Measurements from ENCODE around the gene SDHB. TPM values are rescaled to one million over a fixed set of nuclear protein-coding genes. Genes with fewer than 3 reads are reported as not detected.

SDHB gene
- total and polyA plus RNA-seq, 10 donors: 49.1 to 132 (median 83.7) TPM

DNA sequence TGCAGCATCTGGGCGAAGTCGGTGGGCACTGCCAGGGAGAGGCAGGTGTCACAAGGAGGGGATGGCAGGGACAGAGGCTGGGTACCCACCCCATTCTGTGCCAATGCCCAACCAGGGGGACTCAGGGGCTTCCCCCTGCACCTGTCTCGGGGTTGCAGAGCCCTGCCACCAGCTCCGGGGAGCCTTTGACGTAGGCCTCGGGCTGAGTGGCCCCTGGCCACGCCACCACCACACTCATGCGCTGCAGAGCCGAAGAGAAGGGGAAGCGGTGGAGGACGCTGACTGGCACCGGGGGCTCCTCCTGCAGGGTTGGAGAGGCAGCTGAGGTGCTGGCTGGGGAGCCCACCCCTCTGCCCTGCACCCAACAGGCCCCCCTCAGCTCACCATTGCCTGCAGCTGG lies 61.7 kb downstream of the SDHB start:
- no peak overlapping the region for H3K27ac ChIP-seq
- no peak for DNase-seq
- intact Hi-C loops (cut with DNase I; ENCODE audit: low total_unique reads): no loop called here
- H3K9me3 ChIP-seq: no peaks in the 10 kb centered on the region
- peaks cover 0 to 100% (median 87%) of the 10 kb centered on the region in 6 donors for H3K36me3 ChIP-seq
- no peaks in the 10 kb centered on the region for H3K4me1 ChIP-seq
- H3K27me3 ChIP-seq (replicated peaks in 1 of 7): no peaks in the 10 kb centered on the region
- WGBS, 5 donors: 90 to 98% (median 91%) methylated on average over 9 to 12 of the region's 12 CpGs
- H3K4me3 ChIP-seq: no peak overlapping the region
- TF ChIP-seq POLR2AphosphoS5 (IDR thresholded peaks at IDR 0.05): peak in 1 of 3 donors; percentile 18
- TF ChIP-seq POLR2A (IDR thresholded peaks at IDR 0.05): no peak
- TF ChIP-seq, protein P1, sequence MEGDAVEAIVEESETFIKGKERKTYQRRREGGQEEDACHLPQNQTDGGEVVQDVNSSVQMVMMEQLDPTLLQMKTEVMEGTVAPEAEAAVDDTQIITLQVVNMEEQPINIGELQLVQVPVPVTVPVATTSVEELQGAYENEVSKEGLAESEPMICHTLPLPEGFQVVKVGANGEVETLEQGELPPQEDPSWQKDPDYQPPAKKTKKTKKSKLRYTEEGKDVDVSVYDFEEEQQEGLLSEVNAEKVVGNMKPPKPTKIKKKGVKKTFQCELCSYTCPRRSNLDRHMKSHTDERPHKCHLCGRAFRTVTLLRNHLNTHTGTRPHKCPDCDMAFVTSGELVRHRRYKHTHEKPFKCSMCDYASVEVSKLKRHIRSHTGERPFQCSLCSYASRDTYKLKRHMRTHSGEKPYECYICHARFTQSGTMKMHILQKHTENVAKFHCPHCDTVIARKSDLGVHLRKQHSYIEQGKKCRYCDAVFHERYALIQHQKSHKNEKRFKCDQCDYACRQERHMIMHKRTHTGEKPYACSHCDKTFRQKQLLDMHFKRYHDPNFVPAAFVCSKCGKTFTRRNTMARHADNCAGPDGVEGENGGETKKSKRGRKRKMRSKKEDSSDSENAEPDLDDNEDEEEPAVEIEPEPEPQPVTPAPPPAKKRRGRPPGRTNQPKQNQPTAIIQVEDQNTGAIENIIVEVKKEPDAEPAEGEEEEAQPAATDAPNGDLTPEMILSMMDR (IDR thresholded peaks at IDR 0.05 in 8 of 11, conservative IDR thresholded peaks at IDR 0.05 in 3 of 11): no peak

DNA sequence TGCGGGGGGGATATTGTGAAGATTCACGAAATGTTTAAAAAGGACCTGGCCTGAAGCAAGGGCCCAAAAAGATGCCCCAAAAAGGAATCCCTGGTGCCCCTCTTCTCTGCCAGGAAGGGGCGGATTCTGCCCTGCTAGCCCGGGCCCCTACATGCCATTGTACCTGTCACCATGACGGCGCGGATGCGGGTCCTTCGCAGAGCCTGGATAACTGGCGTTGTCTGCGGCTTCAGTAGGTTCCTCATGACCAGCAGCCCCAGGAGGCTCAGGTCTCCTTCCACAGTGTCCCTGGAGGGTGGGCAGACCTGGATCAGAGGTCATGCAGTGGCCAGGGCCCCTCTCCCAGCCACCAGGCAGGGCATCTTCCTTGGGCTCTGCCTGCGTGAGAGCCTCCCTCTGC lies 62.3 kb downstream of the SDHB start:
- intact Hi-C loops (cut with DNase I; ENCODE audit: low total_unique reads): no loop called here
- DNase-seq: no peak
- H3K4me3 ChIP-seq: no peak overlapping the region
- H3K27ac ChIP-seq: no peak overlapping the region
- TF ChIP-seq POLR2A (IDR thresholded peaks at IDR 0.05) (no peak), POLR2AphosphoS5 (IDR thresholded peaks at IDR 0.05) (no peak)
- TF ChIP-seq, protein P1 (IDR thresholded peaks at IDR 0.05 in 8 of 11, conservative IDR thresholded peaks at IDR 0.05 in 3 of 11): no peak
- H3K9me3 ChIP-seq: no peaks in the 10 kb centered on the region
- no peaks in the 10 kb centered on the region for H3K27me3 ChIP-seq (replicated peaks in 1 of 7)
- H3K36me3 ChIP-seq: peaks cover 0 to 100% (median 88%) of the 10 kb centered on the region in 6 donors
- 87 to 98% (median 97%) methylated on average over 8 to 12 of the region's 12 CpGs for WGBS, 5 donors
- H3K4me1 ChIP-seq: no peaks in the 10 kb centered on the region

DNA sequence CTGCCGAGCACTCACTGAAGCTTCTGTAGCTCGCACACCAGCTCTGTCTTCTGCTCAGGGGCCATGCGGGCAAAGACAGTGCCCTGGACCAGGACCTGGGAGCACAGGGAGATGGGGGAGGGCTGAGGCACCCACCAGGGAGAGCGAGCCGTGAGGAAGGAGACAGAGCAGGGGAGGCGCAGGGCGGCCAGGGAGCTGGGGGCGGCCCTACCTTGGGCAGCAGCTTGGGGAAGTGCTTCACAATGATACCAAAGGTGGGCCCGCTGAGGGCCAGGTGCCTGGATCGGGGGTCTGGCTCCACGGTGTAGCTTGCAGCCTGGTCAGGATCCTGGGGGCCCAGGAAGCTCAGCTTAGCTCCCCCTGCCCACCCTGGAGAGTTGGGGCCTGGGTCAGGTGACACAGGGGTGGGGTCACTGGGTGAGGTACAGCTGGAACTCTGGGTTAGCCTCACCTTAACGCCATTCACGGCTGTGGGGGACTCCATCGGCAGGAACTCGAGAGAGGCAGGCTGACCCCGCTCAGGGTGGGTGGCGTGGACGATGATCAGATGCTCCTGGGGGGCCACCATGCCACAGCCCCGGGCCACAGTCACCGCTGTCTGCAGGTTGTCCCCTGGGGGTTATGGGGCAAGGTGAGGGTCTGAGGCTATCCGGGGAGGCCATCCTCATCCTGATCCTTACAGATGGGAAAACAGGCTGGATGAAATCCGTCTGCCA lies 64.0 kb downstream of the SDHB start:
- 93 to 98% (median 96%) methylated on average over 17 to 22 of the region's 22 CpGs for WGBS, 5 donors
- DNase-seq: no peak
- peaks cover 0 to 100% (median 83%) of the 10 kb centered on the region in 6 donors for H3K36me3 ChIP-seq

DNA sequence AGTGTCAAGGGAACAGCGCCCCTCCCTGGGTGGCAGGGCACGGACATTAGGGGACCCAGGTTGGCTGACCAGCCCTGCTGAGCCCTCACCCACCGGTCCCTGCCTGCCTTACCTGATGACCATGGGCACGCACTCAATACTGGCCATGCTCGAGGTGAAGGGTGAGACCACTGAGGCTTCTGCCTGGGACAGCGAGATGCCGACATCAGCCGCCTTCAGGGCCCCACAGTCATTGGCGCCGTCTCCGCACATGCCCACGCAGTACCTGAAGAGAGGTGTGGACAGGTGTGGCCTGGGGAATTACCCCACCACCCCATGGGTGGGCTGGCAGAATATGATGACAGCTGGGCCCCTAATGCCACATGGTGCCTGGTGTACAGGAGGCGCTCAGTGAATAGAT lies 65.6 kb downstream of the SDHB start:
- Histone ChIP-seq H3K27me3 (replicated peaks in 1 of 7) (no peaks in the 10 kb centered on the region), H3K9me3 (no peaks in the 10 kb centered on the region), H3K27ac (no peak overlapping the region), H3K36me3 (peaks cover 0 to 89% (median 75%) of the 10 kb centered on the region in 6 donors), H3K4me3 (no peak overlapping the region), H3K4me1 (no peaks in the 10 kb centered on the region)
- intact Hi-C loops (cut with DNase I; ENCODE audit: low total_unique reads): no loop called here
- no peak for DNase-seq
- TF ChIP-seq POLR2AphosphoS5 (IDR thresholded peaks at IDR 0.05): peak in 1 of 3 donors; percentile 15
- TF ChIP-seq, protein P1 (IDR thresholded peaks at IDR 0.05 in 8 of 11, conservative IDR thresholded peaks at IDR 0.05 in 3 of 11): no peak
- WGBS, 5 donors: 74 to 99% (median 94%) methylated on average over 4 to 13 of the region's 13 CpGs

More for the DNA sequence above, 64.0 kb downstream of the SDHB start:
- no peak overlapping the region for H3K27ac ChIP-seq
- H3K4me3 ChIP-seq: no peak overlapping the region
- intact Hi-C loops (cut with DNase I; ENCODE audit: low total_unique reads): no loop called here
- H3K27me3 ChIP-seq (replicated peaks in 1 of 7): no peaks in the 10 kb centered on the region
- TF ChIP-seq POLR2AphosphoS5 (IDR thresholded peaks at IDR 0.05) (peak in 1 of 3 donors; percentile 46), POLR2A (IDR thresholded peaks at IDR 0.05) (no peak)
- H3K9me3 ChIP-seq: no peaks in the 10 kb centered on the region
- H3K4me1 ChIP-seq: no peaks in the 10 kb centered on the region

All from spleen (tissue), 11 donors.